GM12878 (cell line): Measurements from ENCODE around the gene CENPX. TPM values are rescaled to one million over a fixed set of nuclear protein-coding genes. Genes with fewer than 3 reads are reported as not detected.

Experiments
- ATAC-seq: fragments of 200-7000 bp; cut with Tn5 transposase; 3 replicates; pipeline ENCODE4 v1.9.1; 2020; ENCODE audit warnings: mild to moderate bottlenecking, moderate library complexity
- BruUV-seq: library from RNA; stranded (reverse); fragments of 400-500 nt; replicated peaks from 2 replicates; lab custom pipeline; 2021; lab: Mats Ljungman, UMichigan
- CTCF ChIA-PET: fragments of 300-600 bp; sonication (Branson Sonifier 250); formaldehyde crosslinking; extraction: SDS; loops from one replicate; lab custom pipeline; 2021; ENCODE audit warnings: inconsistent platforms; lab: Yijun Ruan, JAX
- POLR2A ChIA-PET: fragments of 350-600 bp; formaldehyde crosslinking; extraction: SDS; loops from one replicate; lab custom pipeline; 2021; ENCODE audit warnings: inconsistent platforms; lab: Charles Lee
- RAD21 ChIA-PET: fragments of 300-600 bp; sonication (Branson Sonifier 250); formaldehyde crosslinking; loops from one replicate; lab custom pipeline; 2023; ENCODE audit warnings: antibody characterized with exemption; ENCODE audit not compliant: unreplicated experiment; lab: Charles Lee
- SMC1A ChIA-PET: fragments of 300-600 bp; sonication (Branson Sonifier 250); formaldehyde crosslinking; loops from one replicate; lab custom pipeline; 2023; ENCODE audit not compliant: unreplicated experiment, uncharacterized antibody; lab: Charles Lee
- DNase-seq: peaks from one replicate; pipeline ENCODE4 v3.0.0-alpha.2; 2011; ENCODE audit warnings: low read depth, low spot score
- FAIRE-seq: peaks from 3 replicates; lab custom pipeline; 2011; peaks lifted over from hg19 to GRCh38; lab: Jason Lieb, UNC
- H2AFZ ChIP-seq: 2 replicates; pipeline ENCODE4 v1.6.0; 2011; ENCODE audit warnings: low read depth, low read length, control low read depth; ENCODE audit not compliant: control insufficient read depth
- H3K27ac ChIP-seq: 2 replicates; pipeline ENCODE4 v1.5.1; 2011; ENCODE audit warnings: control low read depth; ENCODE audit not compliant: control insufficient read depth, insufficient read depth
- H3K27me3 ChIP-seq, 2 experiments: replicated peaks in 1 of 2; 2 replicates each; pipeline versions ENCODE4 v1.6.0 to v1.6.1; 2011; ENCODE audit warnings: low read length in 1 of 2; ENCODE audit not compliant: control insufficient read depth in 2 of 2, insufficient read depth in 2 of 2
- H3K36me3 ChIP-seq, 2 experiments: 2 replicates each; pipeline ENCODE4 v1.5.1; 2011; ENCODE audit warnings: low read length in 1 of 2; ENCODE audit not compliant: control insufficient read depth in 2 of 2, insufficient read depth in 2 of 2
- H3K4me1 ChIP-seq: 2 replicates; pipeline ENCODE4 v1.6.1; 2011; ENCODE audit warnings: mild to moderate bottlenecking, low read length, moderate library complexity, mixed read lengths; ENCODE audit not compliant: control insufficient read depth, insufficient read depth
- H3K4me2 ChIP-seq: 2 replicates; pipeline ENCODE4 v1.6.0; 2011; ENCODE audit warnings: control low read depth; ENCODE audit not compliant: control insufficient read depth, insufficient read depth
- H3K4me3 ChIP-seq: fragments of 200-600 bp; sonication (generic); 2 replicates; pipeline ENCODE4 v1.5.1; 2016
- H3K79me2 ChIP-seq: 2 replicates; pipeline ENCODE4 v1.6.0; 2011; ENCODE audit warnings: low read length; ENCODE audit not compliant: control insufficient read depth, insufficient read depth
- H3K9ac ChIP-seq: 2 replicates; pipeline ENCODE4 v1.8.0; 2011; ENCODE audit warnings: low read length, control low read depth, mixed read lengths; ENCODE audit not compliant: control insufficient read depth, insufficient read depth
- H3K9me3 ChIP-seq: replicated peaks from 3 replicates; pipeline ENCODE4 v1.5.1; 2011; ENCODE audit warnings: mild to moderate bottlenecking, low read length; ENCODE audit not compliant: control insufficient read depth, insufficient read depth
- H4K20me1 ChIP-seq: 2 replicates; pipeline ENCODE4 v1.6.0; 2011; ENCODE audit not compliant: control insufficient read depth, insufficient read depth
- ASH2L ChIP-seq: fragments of 300-600, 200-600 bp; sonication (generic); IDR thresholded peaks from 2 replicates; pipeline ENCODE4 v1.6.1; 2017; ENCODE audit warnings: low read depth, mild to moderate bottlenecking, borderline replicate concordance
- BRCA1 ChIP-seq: IDR thresholded peaks from 2 replicates; pipeline ENCODE4 v1.6.1; 2011; ENCODE audit warnings: low read depth, low read length, improper control_type of control experiment
- CEBPB ChIP-seq, 2 experiments: fragments of 150-350 bp in 1 of 2; IDR thresholded peaks; 2 replicates each; pipeline ENCODE4 v1.6.1; 2012 to 2014; ENCODE audit warnings: low read depth in 2 of 2, low read length in 2 of 2, borderline replicate concordance in 1 of 2, inconsistent platforms in 1 of 2
- EGR1 ChIP-seq, 2 experiments: IDR thresholded peaks; 1 replicate in 1 of 2; 2 replicates in 1 of 2; pipeline ENCODE4 v1.6.1; 2011 to 2012; ENCODE audit warnings: low read depth in 2 of 2, low read length in 2 of 2, borderline replicate concordance in 1 of 2, mild to moderate bottlenecking in 1 of 2, moderate library complexity in 1 of 2
- GATAD2B ChIP-seq: fragments of 450-650 bp; conservative IDR thresholded peaks from 2 replicates; pipeline ENCODE4 v1.6.1; 2017; ENCODE audit warnings: low read depth, mild to moderate bottlenecking, moderate library complexity
- IRF3 ChIP-seq: fragments of 450-650 bp; IDR thresholded peaks from 2 replicates; pipeline ENCODE4 v1.6.1; 2014; ENCODE audit warnings: mild to moderate bottlenecking
- IRF4 ChIP-seq: IDR thresholded peaks from 2 replicates; pipeline ENCODE4 v1.6.1; 2011; ENCODE audit warnings: low read depth, low read length
- LARP7 ChIP-seq: fragments of 450-650 bp; IDR thresholded peaks from 2 replicates; pipeline ENCODE4 v1.6.1; 2017; ENCODE audit warnings: mild to moderate bottlenecking
- MTA3 ChIP-seq: IDR thresholded peaks from 2 replicates; pipeline ENCODE4 v1.6.1; 2012; ENCODE audit warnings: low read length, inconsistent platforms, borderline replicate concordance
- MXI1 ChIP-seq: fragments of 150-350 bp; IDR thresholded peaks from 2 replicates; pipeline ENCODE4 v1.6.1; 2011; ENCODE audit warnings: low read depth, mild to moderate bottlenecking, inconsistent platforms, low read length, improper control_type of control experiment
- NKRF ChIP-seq: fragments of 450-650 bp; conservative IDR thresholded peaks from 2 replicates; pipeline ENCODE4 v1.6.1; 2017; ENCODE audit warnings: mild to moderate bottlenecking, moderate library complexity
- NR2C1 ChIP-seq: fragments of 450-650 bp; IDR thresholded peaks from 2 replicates; pipeline ENCODE4 v1.6.1; 2017; ENCODE audit warnings: antibody characterized with exemption, mild to moderate bottlenecking, moderate library complexity
- POLR2A ChIP-seq: IDR thresholded peaks from 2 replicates; pipeline ENCODE4 v1.6.1; 2011; ENCODE audit warnings: low read depth, mild to moderate bottlenecking, low read length
- SMAD1 ChIP-seq: fragments of 450-650 bp; IDR thresholded peaks from 2 replicates; pipeline ENCODE4 v1.6.1; 2018; ENCODE audit warnings: mild to moderate bottlenecking, low read depth; ENCODE audit not compliant: partially characterized antibody
- SPI1 ChIP-seq: IDR thresholded peaks from 2 replicates; pipeline ENCODE4 v1.6.1; 2011; ENCODE audit warnings: low read depth, mild to moderate bottlenecking, low read length, moderate library complexity, borderline replicate concordance; ENCODE audit not compliant: insufficient read depth
- TAF1 ChIP-seq: IDR thresholded peaks from 2 replicates; pipeline ENCODE4 v1.6.1; 2011; ENCODE audit warnings: mild to moderate bottlenecking, low read depth, low read length, borderline replicate concordance
- TCF7 ChIP-seq: IDR thresholded peaks from 2 replicates; pipeline ENCODE4 v1.6.1; 2014; ENCODE audit warnings: antibody characterized with exemption, borderline replicate concordance
- ZBTB33 ChIP-seq: fragments of 450-650 bp; IDR thresholded peaks from 2 replicates; pipeline ENCODE4 v1.6.1; 2017; ENCODE audit warnings: mild to moderate bottlenecking
- ZNF207 ChIP-seq: fragments of 450-650 bp; IDR thresholded peaks from 2 replicates; pipeline ENCODE4 v1.6.1; 2014; ENCODE audit warnings: antibody characterized with exemption, mild to moderate bottlenecking, borderline replicate concordance
- WGBS: methylation state at CpG from one replicate; pipeline ENCODE4 v1.1.6; 2016; ENCODE audit warnings: low lambda C conversion rate; ENCODE audit not compliant: insufficient replicate concordance, insufficient coverage; ENCODE audit errors: missing lambda C conversion rate; 5-methylcytosine and 5-hydroxymethylcytosine counted together
- in situ Hi-C: fragments of 300-500 bp; cut with MboI; formaldehyde crosslinking; loops from 9 replicates; pipeline ENCODE4 v1.14.3; 2018; ENCODE audit warnings: mixed read lengths
- intact Hi-C: fragments of 100-400 bp; cut with micrococcal nuclease; formaldehyde crosslinking; loops from one replicate; pipeline ENCODE4 v1.14.2; 2022; ENCODE audit not compliant: unreplicated experiment
- polyA plus RNA-seq, 11 experiments: library from polyadenylated mRNA; depleted of rRNA in 4 of 11; unstranded in 6 of 11; stranded (reverse) in 5 of 11; fragments of >200 nt; fragmentation: Nextera tagmentation in 4 of 11; fragmentation: Illumina TruSeq in 1 of 11; extraction: Ambion mirVana in 4 of 11; extraction: Trizol in 1 of 11; gene quantifications; 1 replicate in 1 of 11; 2 replicates in 10 of 11; pipeline versions ENCODE4 v1.2.1 to v1.2.3, GENCODE V29; 2011 to 2016; ENCODE audit warnings: inconsistent platforms in 2 of 11, missing spikeins in 2 of 11, low read depth in 1 of 11
- total RNA-seq, 4 experiments: library from RNA; depleted of rRNA in 3 of 4; stranded (reverse); fragments of >200 nt in 3 of 4; fragmentation: Illumina TruSeq in 1 of 4; extraction: Trizol in 1 of 4; gene quantifications; 2 replicates each; pipeline versions ENCODE4 v1.2.1 to v1.2.3, GENCODE V29; 2013 to 2021

Gene CENPX
- total and polyA plus RNA-seq, 10 of the 15 experiments (the other 5 are each of a cell fraction or from before 2014, with no cell fraction given): 11.7 to 182 (median 71.9) TPM

- H3K27me3 ChIP-seq: no peaks in the 10 kb centered on the region
- H3K4me1 ChIP-seq: peaks cover 14% of the 10 kb centered on the region
- no peaks in the 10 kb centered on the region for H4K20me1 ChIP-seq
- no peak for FAIRE-seq
- H3K9ac ChIP-seq: peak overlapping the region; percentile 21
- ChIA-PET POLR2A (interaction anchor here (0.6 to 2.6 kb wide), 8 partner anchors 14 to 132 kb away, joined by 3 to 13 read pairs (median 4); partner anchors contain the start of genes ALYREF, ANAPC11, DCXR and FASN), SMC1A (interaction anchor here (0.9 to 1.7 kb wide), 3 partner anchors 14 to 64 kb away, joined by 3 to 4 read pairs (median 4); partner anchors contain the start of gene DCXR), CTCF (interaction anchor here (0.6 to 5.0 kb wide), 9 partner anchors 12 to 289 kb away, joined by 3 to 89 read pairs (median 5); partner anchors contain the start of genes DCXR and NOTUM), RAD21 (interaction anchor here (1.0 to 4.4 kb wide), 6 partner anchors 11 to 131 kb away, joined by 3 to 68 read pairs (median 10); partner anchors contain the start of genes DCXR and NOTUM)
- peak overlapping the region; percentile 96 for H3K4me2 ChIP-seq
- WGBS: 5% methylated on average over 37 of the region's 55 CpGs
- peak; percentile 3 for ATAC-seq
- DNase-seq: no peak
- H3K9me3 ChIP-seq: no peaks in the 10 kb centered on the region
- intact Hi-C loops (loop anchor here (5.0 kb wide), 1 partner anchor 161 kb away; the partner anchor contains the start of gene P4HB), in situ Hi-C loops (no loop called here)
- peak overlapping the region; percentile 7; the same call in 1 of the 2 replicates for H3K27ac ChIP-seq
- no TSS peak for BruUV-seq
- H2AFZ ChIP-seq: peak overlapping the region; percentile 80
- H3K36me3 ChIP-seq: no peaks in the 10 kb centered on the region; a peak in 2 of 4 replicates
- peak overlapping the region; percentile 95 for H3K4me3 ChIP-seq
- peaks cover 26% of the 10 kb centered on the region for H3K79me2 ChIP-seq
- TF ChIP-seq GATAD2B (peak; percentile 55; the same call in 1 of the 2 replicates), ZNF207 (no peak), SPI1 (0 out of 2 replicates have a peak, but pooled peaks have one; percentile 1), MXI1 (no peak), TAF1 (no peak), TCF7 (no peak), CEBPB (IDR thresholded peaks at IDR 0.05; ENCODE audit: borderline replicate concordance in 1 of 2, low read depth in 2 of 2, low read length in 2 of 2) (no peak), IRF4 (no peak), BRCA1 (no peak), NR2C1 (no peak), NKRF (peak; percentile 46), LARP7 (peak; percentile 68; the same call in 1 of the 2 replicates), IRF3 (no peak), ASH2L (no peak), SMAD1 (no peak), EGR1 (IDR thresholded peaks at IDR 0.05; ENCODE audit: borderline replicate concordance in 1 of 2, low read depth in 2 of 2, low read length in 2 of 2) (no peak), ZBTB33 (no peak), MTA3 (no peak), POLR2A (no peak)
Measured at GRCh38 chr17:82023447-82024241, 966 bp upstream of the CENPX start.
